Measurements from ENCODE around the gene AGK. TPM values are rescaled to one million over a fixed set of nuclear protein-coding genes. Genes with fewer than 3 reads are reported as not detected.

The AGK gene
- total and polyA plus RNA-seq, 12 donors = 17.7 to 45.1 (median 38.3) TPM

GRCh38 chr7:141617280-141617679 is 66.1 kb downstream of the AGK start:
- Histone ChIP-seq H3K36me3 (peaks cover 0 to 73% (median 14%) of the 10 kb centered on the region in 9 donors), H3K4me3 (no peak overlapping the region), H3K27ac (no peak overlapping the region), H3K4me1 (peaks cover 0 to 5% (median 0%) of the 10 kb centered on the region in 9 donors), H3K9me3 (no peaks in the 10 kb centered on the region), H3K27me3 (no peaks in the 10 kb centered on the region)
- ATAC-seq (no peak), DNase-seq (no peak)
- intact Hi-C loops (cut with DNase I) = no loop called here
- TF ChIP-seq CTCF (IDR thresholded peaks at IDR 0.05) = no peak

DNA sequence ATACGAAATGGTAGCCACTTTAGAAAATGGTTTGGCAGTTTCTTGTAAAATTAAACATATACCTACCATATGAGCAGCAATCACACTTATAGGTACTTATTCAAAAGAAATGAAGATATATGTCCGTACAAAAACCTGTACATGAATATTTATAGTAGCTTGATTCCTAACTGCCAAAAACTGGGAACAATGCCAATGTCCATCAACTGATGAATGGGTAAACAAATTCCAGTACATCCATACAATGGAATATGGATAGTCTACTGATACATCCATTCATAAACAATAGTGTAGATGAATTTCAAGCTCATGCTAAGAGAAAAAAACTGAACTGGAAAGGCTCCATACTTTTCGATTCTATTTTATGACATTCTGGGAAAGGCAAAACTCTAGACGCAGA is 68.5 kb downstream of the AGK start:
- Histone ChIP-seq H3K4me3 (no peak overlapping the region), H3K27me3 (no peaks in the 10 kb centered on the region), H3K4me1 (peaks cover 0 to 5% (median 0%) of the 10 kb centered on the region in 9 donors), H3K27ac (no peak overlapping the region), H3K9me3 (no peaks in the 10 kb centered on the region), H3K36me3 (peaks cover 0 to 76% (median 36%) of the 10 kb centered on the region in 9 donors)
- intact Hi-C loops (cut with DNase I) = no loop called here
- WGBS, 2 donors = 81 to 87% methylated on average over 4 of the region's 4 CpGs
- no peak for TF ChIP-seq CTCF (IDR thresholded peaks at IDR 0.05)
- ATAC-seq = no peak
- no peak for DNase-seq

DNA sequence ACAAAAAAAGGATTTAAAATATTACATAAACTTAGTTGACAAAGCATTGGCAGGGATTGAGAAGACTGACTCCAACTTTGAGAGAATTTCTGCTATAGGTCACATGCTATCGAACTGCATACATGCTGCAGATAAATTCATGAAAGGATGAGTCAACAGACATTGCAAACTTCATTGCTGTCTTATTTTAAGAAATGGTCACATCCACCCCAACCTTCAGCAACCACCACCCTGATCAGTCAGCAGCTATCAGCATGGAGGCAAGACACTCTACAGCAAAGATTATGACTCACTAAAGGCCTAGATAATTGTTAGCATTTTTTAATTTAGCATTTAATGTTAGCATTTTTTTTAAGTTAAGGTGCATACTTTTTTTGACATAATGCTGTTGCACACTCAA is 73.6 kb downstream of the AGK start:
- no peak overlapping the region for H3K4me3 ChIP-seq
- no peak for DNase-seq
- H3K27me3 ChIP-seq = no peaks in the 10 kb centered on the region
- WGBS, 2 donors = 94 to 98% methylated on average over 1 of the region's 1 CpG
- intact Hi-C loops (cut with DNase I) = no loop called here
- peaks cover 0 to 81% (median 45%) of the 10 kb centered on the region in 9 donors for H3K36me3 ChIP-seq
- ATAC-seq = no peak
- H3K9me3 ChIP-seq = no peaks in the 10 kb centered on the region
- H3K4me1 ChIP-seq = no peaks in the 10 kb centered on the region
- TF ChIP-seq CTCF (IDR thresholded peaks at IDR 0.05) = no peak
- H3K27ac ChIP-seq = no peak overlapping the region

GRCh38 chr7:141630621-141631020 is 79.4 kb downstream of the AGK start:
- 90 to 94% methylated on average over 4 of the region's 4 CpGs for WGBS, 2 donors
- intact Hi-C loops (cut with DNase I) = loop anchor here in 1 of 10 donors (10.0 kb wide), 1 partner anchor 86 kb away; no protein-coding TSS in a partner anchor
- no peak for TF ChIP-seq CTCF (IDR thresholded peaks at IDR 0.05)
- H3K4me1 ChIP-seq = peaks cover 0 to 8% (median 0%) of the 10 kb centered on the region in 9 donors
- H3K27ac ChIP-seq = no peak overlapping the region
- ATAC-seq = no peak
- H3K36me3 ChIP-seq = peaks cover 0 to 41% (median 3%) of the 10 kb centered on the region in 9 donors
- no peaks in the 10 kb centered on the region for H3K27me3 ChIP-seq
- no peak overlapping the region for H3K4me3 ChIP-seq
- H3K9me3 ChIP-seq = no peaks in the 10 kb centered on the region
- DNase-seq = no peak

All from heart right ventricle (tissue), 16 donors.